HG03159 (cell line): ENCODE data around the gene WDR37.

Experiments used
- ATAC-seq: cut with Tn5 transposase; IDR thresholded peaks from one replicate; pipeline ENCODE4 v1.9.1; 2021; ENCODE audit warnings: mild to moderate bottlenecking, moderate library complexity; ENCODE audit not compliant: unreplicated experiment

The WDR37 gene

DNA sequence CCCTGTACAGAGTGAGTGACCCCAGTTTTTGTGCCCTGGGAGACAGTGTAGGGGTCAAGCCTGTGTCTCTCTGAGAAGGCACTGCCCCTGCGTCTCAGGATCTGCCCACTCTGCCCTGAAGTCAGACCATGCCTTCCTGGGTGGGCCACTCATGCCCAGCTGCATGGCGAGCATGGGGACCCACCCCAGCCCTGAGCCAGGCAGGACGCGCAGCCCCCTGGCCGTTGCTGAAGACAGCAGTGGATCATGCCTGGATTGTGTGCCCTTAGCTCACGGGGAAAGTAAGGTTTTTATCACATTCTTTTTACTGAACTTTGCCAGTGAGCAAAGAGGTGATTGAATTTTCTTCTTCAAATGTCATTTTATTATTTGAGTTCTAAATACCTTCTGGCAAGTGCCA, 66.2 kb downstream of the WDR37 start:
- ATAC-seq = no peak

DNA sequence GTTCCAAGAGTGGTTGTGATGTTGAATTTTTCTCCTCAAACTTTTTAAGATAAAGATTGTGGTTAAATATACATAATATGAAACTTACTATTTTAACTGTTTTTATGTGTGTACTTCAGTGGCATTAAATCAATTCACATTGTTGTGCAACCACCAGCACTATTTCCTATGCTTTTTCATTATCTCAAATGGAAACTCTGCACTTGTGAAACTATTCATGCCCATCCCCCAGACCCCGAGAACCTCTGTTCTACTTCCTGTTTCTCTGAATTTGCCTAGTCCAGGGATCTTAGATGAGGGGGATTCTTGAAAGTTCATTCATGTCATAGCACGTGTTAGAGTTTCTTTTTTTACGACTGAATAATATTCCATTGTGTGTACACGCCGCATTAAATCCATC, 67.0 kb downstream of the WDR37 start:
- no peak for ATAC-seq

- no peak for ATAC-seq
These were observed 67.8 kb downstream of the WDR37 start for GRCh38 chr10:1123972-1124371.

- no peak for ATAC-seq
These were observed 68.6 kb downstream of the WDR37 start for GRCh38 chr10:1124796-1125195.

GRCh38 chr10:1126461-1126860, 70.3 kb downstream of the WDR37 start:
- ATAC-seq = no peak

GRCh38 chr10:1127629-1128028, 71.4 kb downstream of the WDR37 start:
- no peak for ATAC-seq

DNA sequence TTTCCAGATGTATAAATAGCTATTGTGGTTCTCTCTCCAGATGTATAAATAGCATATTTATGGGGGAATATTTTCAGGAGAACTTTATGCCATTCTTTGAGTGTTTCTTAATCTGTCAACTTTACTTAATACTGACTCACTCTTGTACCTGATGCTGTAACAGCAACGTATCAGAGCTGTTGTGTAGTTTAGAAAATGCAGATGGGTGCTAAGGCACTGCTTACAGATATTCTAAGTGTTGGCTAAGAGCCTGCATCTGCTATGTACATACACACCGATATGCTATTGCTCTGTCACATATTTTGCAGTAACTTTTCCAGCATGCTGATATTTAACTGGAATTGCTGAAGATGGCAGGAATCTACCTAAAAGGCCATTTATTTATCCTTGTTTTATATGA, 71.9 kb downstream of the WDR37 start:
- no peak for ATAC-seq

- no peak for ATAC-seq
These were observed 72.5 kb downstream of the WDR37 start for GRCh38 chr10:1128649-1129048.

GRCh38 chr10:1130226-1130625, 74.0 kb downstream of the WDR37 start:
- no peak for ATAC-seq

DNA sequence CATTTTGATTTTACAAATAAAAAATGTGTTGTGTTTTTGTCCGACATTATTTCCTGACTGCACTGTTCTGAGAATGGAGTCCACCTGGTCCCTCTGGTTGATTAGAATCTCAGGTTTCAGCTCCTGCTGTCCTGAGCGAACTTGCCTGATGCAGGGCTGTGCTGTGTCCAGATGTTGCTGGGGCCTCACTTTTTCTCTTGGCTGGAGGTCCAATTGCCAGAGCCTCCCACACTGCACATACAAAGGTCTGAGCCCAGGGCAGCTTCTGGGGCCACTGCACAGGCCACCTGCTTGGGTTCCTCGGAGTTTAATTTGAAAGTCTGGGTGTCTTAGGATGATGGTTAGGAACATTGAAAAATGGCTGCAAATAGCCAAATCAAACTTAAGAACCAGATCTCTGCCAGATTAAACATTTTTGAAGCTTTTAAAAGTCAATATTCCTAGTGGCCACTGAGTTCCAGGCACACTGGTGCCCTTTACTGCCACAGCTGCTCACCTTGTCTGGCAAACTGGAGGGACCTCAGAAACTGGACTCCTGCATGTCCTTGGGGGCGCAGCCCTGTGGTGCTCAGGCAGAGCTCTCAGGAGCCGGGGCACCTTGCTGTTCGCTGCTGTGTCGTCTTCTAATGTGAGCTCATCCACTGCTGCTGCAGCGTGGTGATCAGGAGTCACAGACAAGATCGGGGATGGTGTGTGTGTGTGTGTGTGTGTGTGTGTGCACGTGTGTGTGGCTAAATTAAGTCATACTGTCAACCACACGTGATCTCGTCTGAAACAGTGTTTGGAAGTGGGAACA, 75.0 kb downstream of the WDR37 start:
- ATAC-seq = no peak

DNA sequence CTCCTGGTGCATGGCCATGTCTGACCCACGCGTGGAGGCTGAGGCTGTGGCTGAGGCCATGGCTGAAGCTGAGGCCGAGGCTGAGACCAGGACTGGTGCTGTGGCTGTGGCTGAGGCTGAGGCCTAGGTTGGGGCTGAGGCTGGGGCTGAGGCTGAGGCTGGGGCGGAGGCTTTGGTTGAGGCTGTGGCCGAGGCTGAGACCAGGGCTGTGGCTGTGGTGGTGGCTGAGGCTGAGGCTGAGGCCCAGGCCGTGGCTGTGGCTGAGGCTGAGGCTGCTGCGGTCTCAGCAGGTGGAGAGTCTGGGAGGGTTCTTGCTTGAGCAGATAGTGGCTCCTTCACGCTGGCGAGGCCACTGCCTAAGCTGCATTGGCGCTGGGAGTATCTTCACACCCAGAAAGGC, 76.4 kb downstream of the WDR37 start:
- no peak for ATAC-seq

DNA sequence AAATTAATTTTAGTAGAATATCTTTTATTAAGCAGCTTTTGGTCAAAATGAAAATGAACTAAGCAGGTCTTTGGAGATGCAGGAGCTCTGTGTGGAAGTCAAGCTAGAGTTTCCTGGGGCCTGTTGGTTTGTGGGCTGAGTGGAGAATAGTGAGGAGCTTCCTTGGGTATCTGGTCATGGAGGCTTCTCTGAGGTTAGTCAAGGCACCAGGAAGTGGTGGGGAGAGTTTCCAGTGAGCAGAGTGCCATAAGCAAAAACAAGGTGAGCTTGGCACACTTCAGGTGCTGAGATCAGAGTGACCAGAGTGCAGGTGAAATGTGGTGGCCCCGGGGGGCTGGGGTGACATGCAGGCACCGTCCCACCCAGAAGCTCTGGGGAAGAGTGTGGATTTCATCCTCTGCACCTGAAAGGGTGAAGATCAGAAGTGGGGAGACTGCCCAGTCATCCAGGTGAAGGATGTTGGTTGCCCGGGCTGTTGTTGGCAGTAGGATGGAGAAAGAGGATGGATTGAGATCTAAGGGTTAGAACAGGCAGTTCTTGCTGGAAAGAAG, 77.4 kb downstream of the WDR37 start:
- ATAC-seq = no peak

DNA sequence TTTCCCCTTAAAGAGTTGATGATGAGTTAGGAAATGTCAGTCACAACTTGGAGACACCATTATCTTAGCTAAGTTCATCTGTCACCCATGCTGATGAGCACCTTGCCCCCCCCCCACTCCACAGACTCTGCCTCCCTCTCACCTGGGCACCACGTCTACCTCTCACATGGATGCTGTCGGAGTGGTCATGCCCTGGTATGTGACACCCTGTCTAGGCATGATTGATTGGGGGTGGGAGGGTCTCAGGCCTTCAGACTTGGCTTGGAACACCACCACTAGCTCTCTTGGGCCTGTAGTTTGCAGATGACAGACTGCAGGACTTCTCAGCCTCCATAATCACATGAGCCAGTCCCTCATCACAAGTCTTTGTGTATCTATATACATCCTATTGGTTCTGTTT, 78.0 kb downstream of the WDR37 start:
- ATAC-seq = no peak

DNA sequence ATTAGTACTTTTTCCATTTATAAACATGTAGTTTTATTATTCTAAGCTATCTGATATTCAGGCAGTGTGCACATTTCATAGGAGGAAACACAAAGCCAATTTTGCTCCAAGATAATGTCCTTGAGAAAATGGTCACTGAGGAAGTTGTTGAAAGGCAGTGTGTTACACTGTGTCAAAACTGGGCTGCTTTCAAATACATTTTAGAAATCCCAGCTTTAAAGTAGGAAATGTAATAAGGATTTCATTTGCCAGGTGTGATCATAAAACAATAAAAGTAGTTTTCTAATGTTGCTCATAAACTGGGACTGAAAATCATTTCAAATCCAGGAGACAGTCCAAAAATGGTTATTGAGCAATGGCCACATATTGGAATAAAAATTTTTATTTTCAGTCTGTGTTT, 80.1 kb downstream of the WDR37 start:
- no peak for ATAC-seq

- ATAC-seq = no peak
These were observed 81.4 kb downstream of the WDR37 start for GRCh38 chr10:1137499-1138163.

DNA sequence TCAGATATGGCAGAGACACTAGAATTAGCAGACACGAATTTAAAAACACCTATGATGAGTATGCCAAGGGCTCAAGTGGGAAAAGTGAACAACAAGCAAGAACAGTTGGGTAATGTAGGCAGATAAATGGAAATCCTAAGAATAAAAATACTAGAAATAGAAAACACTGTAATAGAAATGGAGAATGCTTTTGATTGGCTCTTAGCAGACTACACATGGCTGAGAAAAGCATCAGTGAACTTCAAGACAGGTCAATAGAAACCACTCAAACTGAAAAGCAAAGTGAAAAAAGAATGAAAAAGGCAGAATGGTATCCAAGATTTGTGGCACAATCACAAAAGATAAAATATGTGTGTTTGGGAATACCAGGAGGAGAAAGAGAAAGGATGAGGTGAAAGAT, 82.3 kb downstream of the WDR37 start:
- ATAC-seq = no peak

DNA sequence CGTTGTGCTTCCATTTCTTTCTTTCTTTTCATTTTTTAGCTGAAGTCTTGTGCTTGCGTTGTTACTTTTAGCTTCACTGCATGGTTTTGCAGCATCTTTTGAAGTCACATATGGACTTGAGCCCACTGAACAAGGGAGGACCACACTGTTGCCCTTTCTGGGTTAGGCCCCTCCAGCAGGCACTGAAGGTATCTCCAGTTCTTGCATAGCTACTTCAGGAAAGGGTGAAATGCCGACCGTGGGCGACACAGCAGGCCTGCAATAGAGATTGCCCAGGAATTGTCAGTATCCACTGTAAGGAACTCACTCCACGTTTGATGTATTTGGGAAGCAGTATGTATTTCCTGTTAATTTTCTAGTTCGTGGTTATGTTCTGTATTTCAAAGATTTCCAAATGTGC, 85.1 kb downstream of the WDR37 start:
- ATAC-seq = no peak

- ATAC-seq = no peak
These were observed 85.5 kb downstream of the WDR37 start for GRCh38 chr10:1141701-1142100.

GRCh38 chr10:1142596-1142995, 86.4 kb downstream of the WDR37 start:
- ATAC-seq = no peak

- no peak for ATAC-seq
These were observed 91.6 kb downstream of the WDR37 start for GRCh38 chr10:1147810-1148209.

DNA sequence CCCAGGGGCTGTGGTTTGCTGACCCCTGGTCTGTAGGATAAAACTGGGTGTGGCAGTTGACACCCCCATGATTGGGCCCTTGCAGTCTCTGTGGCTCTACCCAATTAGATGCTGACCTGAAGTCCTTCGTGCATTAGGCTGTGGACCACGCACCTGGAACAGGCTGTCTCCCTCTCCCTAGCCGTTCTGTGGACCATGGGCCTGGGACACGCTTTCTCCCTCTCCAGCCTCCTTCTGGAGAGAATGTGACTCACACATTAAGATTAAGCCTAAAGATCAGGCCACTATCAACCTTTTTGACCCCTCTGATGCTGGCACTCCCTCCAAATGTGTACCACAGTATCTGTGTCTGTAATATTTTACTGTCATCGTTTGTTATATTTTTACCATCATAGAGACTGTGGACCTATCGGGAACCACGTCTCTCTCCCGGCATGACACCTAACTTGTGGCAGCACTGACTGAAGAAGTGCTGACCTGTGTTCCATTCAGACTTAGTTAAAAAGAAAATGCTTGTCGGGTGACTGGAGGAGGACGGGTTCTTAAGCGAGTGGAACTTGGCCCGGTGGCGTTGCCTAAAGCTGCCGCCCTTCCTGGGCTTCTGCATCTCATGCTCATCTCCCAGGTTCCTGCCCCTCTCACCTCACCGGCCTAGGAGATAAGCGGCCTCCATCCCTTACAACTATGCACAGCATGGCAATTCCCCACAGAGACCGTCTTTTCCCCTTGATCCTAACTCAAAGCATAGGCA, 92.8 kb downstream of the WDR37 start:
- ATAC-seq = no peak
